Measurements from ENCODE around the gene ERBB4. TPM values are rescaled to one million over a fixed set of nuclear protein-coding genes. Genes with fewer than 3 reads are reported as not detected.

The ERBB4 gene
- total RNA-seq, 2 experiments from 2014 or later: not detected

DNA sequence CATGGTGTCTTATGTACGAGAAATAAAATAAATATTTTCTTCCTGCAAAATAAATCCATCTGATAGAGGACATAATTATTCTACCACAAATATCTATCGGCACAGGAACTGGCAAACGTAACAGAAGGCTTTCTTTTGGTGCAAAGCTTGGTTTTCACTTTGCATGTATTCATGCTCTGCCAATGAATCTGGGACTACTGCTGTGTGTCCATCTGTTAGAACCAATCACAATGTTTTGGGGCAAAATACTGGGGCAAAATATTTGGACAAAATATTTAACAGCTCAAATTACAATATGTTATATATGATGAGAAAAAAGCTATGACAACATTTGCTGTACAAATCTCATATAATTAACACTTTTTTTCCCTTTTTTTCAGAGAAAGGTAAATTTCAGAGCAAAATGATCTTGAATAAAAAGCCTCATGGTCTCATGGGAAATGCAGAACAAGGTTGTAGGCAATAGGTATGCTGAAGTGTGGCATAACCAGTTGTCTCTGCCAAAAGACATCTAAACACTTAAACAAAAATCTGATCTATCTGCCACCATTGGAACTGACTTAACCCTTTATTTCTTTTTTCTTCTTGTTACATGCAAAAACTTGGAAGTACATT, 1059.0 kb downstream of the ERBB4 start:
- DNase-seq (no peak), ATAC-seq (no peak)
- H3K27me3 Mint-ChIP-seq (ENCODE audit: low read depth): no peaks in the 10 kb centered on the region
- H3K27ac Mint-ChIP-seq: no peak overlapping the region
- no peaks in the 10 kb centered on the region for H3K36me3 Mint-ChIP-seq (ENCODE audit: low read depth)
- ChIA-PET POLR2A (no interaction called here), CTCF (no interaction called here)
- no peak overlapping the region for H3K4me3 Mint-ChIP-seq
- no peaks in the 10 kb centered on the region for H3K9me3 Mint-ChIP-seq (ENCODE audit: insufficient read depth)
- no peaks in the 10 kb centered on the region for H3K4me1 Mint-ChIP-seq (ENCODE audit: low read depth)

DNA sequence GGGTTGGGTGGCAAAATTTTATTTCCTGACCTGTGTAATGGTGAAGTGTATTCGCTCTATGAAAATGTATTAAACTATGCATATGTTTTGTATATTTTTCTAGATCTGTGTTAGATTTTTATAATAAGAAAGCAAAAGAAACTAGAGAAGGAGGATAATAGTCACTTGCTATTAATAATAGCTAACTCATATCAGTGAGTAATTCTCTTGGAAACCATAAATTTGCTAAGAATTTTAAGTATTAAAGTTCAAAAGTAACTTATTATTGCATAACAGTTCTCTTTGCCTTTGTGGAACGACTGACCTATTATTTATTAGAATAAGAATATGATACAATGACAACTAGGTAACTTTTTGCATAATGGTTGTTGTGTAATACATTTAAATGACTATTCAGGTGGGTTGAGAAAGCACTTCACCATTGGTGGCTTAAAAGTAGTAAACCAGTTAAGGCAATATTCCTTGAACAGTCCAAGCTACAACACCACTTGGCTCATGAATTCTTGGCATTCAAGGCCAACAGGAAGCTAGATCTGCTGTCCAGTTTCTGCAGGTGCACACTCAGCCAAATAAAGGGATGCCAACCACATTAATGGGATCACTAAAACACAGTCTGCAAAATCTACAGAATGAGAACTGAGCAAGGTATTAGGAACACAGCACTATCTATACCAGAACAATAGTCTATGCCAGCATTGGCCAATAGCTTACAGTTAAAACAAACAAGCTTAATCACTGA, 1060.9 kb downstream of the ERBB4 start:
- H3K36me3 Mint-ChIP-seq (ENCODE audit: low read depth): no peaks in the 10 kb centered on the region
- no peaks in the 10 kb centered on the region for H3K4me1 Mint-ChIP-seq (ENCODE audit: low read depth)
- no peaks in the 10 kb centered on the region for H3K9me3 Mint-ChIP-seq (ENCODE audit: insufficient read depth)
- H3K27me3 Mint-ChIP-seq (ENCODE audit: low read depth): no peaks in the 10 kb centered on the region
- H3K27ac Mint-ChIP-seq: no peak overlapping the region
- POLR2A ChIA-PET: no interaction called here
- no peak for ATAC-seq
- CTCF ChIA-PET: no interaction called here
- H3K4me3 Mint-ChIP-seq: no peak overlapping the region
- DNase-seq: no peak

- ChIA-PET POLR2A (no interaction called here), CTCF (no interaction called here)
- H3K9me3 Mint-ChIP-seq (ENCODE audit: insufficient read depth): no peaks in the 10 kb centered on the region
- H3K36me3 Mint-ChIP-seq (ENCODE audit: low read depth): no peaks in the 10 kb centered on the region
- H3K4me1 Mint-ChIP-seq (ENCODE audit: low read depth): no peaks in the 10 kb centered on the region
- H3K27ac Mint-ChIP-seq: no peak overlapping the region
- H3K27me3 Mint-ChIP-seq (ENCODE audit: low read depth): no peaks in the 10 kb centered on the region
- ATAC-seq (no peak), DNase-seq (no peak)
- no peak overlapping the region for H3K4me3 Mint-ChIP-seq
Measured at GRCh38 chr2:211473116-211473515, 1065.5 kb downstream of the ERBB4 start.

DNA sequence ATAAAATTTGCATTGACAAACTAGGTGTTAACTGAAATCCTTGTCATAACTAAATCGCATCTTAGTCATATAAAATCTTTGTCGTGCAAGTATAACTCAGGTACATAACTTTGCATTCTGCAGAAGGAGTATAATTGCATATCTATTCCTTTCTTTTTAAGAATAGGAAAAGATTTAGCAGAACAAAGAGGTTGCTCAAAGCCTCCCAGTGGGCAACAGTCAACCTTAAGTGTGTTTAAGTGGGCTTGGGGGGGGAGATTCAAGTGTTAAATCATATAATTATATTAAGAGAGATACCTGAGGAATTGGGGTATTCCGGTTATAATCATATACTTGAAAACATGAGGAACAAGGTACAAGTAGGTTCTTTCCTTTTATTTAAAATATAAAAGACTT, 1068.9 kb downstream of the ERBB4 start:
- CTCF ChIA-PET: no interaction called here
- POLR2A ChIA-PET: no interaction called here
- Mint-ChIP-seq H3K4me3 (no peak overlapping the region), H3K9me3 (ENCODE audit: insufficient read depth) (no peaks in the 10 kb centered on the region), H3K36me3 (ENCODE audit: low read depth) (no peaks in the 10 kb centered on the region), H3K27me3 (ENCODE audit: low read depth) (no peaks in the 10 kb centered on the region), H3K27ac (no peak overlapping the region), H3K4me1 (ENCODE audit: low read depth) (no peaks in the 10 kb centered on the region)
- DNase-seq: no peak
- no peak for ATAC-seq

GRCh38 chr2:211468877-211469663, 1069.5 kb downstream of the ERBB4 start:
- no peak for DNase-seq
- POLR2A ChIA-PET: no interaction called here
- no peak overlapping the region for H3K27ac Mint-ChIP-seq
- H3K27me3 Mint-ChIP-seq (ENCODE audit: low read depth): no peaks in the 10 kb centered on the region
- no peaks in the 10 kb centered on the region for H3K36me3 Mint-ChIP-seq (ENCODE audit: low read depth)
- no peak for ATAC-seq
- no peak overlapping the region for H3K4me3 Mint-ChIP-seq
- CTCF ChIA-PET: no interaction called here
- no peaks in the 10 kb centered on the region for H3K4me1 Mint-ChIP-seq (ENCODE audit: low read depth)
- no peaks in the 10 kb centered on the region for H3K9me3 Mint-ChIP-seq (ENCODE audit: insufficient read depth)

DNA sequence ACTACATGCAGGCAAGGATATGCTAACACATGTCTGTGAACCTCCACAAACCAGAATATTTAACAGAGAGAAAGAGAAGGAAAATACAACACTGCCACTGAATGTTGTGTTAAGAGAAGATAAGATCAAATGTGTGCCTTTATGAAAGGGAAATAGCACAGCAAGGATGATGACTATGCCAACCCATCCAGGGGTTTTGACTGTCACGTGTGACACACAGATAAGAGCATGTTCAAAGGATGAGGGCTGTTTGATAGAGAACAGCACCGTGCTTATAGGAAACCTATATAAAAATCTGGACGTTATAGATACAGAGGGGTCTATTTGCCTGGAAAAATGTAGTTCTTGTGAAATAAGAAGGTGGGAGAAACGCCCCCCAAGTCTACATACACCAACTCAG, 1070.4 kb downstream of the ERBB4 start:
- no peak overlapping the region for H3K27ac Mint-ChIP-seq
- H3K27me3 Mint-ChIP-seq (ENCODE audit: low read depth): no peaks in the 10 kb centered on the region
- no peak overlapping the region for H3K4me3 Mint-ChIP-seq
- ChIA-PET POLR2A (no interaction called here), CTCF (interaction anchor here (1.0 kb wide), 1 partner anchor 13 kb away, joined by 3 read pairs; no protein-coding TSS in a partner anchor)
- DNase-seq (no peak), ATAC-seq (no peak)
- H3K9me3 Mint-ChIP-seq (ENCODE audit: insufficient read depth): no peaks in the 10 kb centered on the region
- no peaks in the 10 kb centered on the region for H3K36me3 Mint-ChIP-seq (ENCODE audit: low read depth)
- no peaks in the 10 kb centered on the region for H3K4me1 Mint-ChIP-seq (ENCODE audit: low read depth)

GRCh38 chr2:211463397-211463796, 1075.2 kb downstream of the ERBB4 start:
- POLR2A ChIA-PET: no interaction called here
- CTCF ChIA-PET: no interaction called here
- no peaks in the 10 kb centered on the region for H3K4me1 Mint-ChIP-seq (ENCODE audit: low read depth)
- no peak for ATAC-seq
- no peak overlapping the region for H3K27ac Mint-ChIP-seq
- no peak for DNase-seq
- no peaks in the 10 kb centered on the region for H3K36me3 Mint-ChIP-seq (ENCODE audit: low read depth)
- H3K27me3 Mint-ChIP-seq (ENCODE audit: low read depth): no peaks in the 10 kb centered on the region
- H3K9me3 Mint-ChIP-seq (ENCODE audit: insufficient read depth): no peaks in the 10 kb centered on the region
- H3K4me3 Mint-ChIP-seq: no peak overlapping the region

DNA sequence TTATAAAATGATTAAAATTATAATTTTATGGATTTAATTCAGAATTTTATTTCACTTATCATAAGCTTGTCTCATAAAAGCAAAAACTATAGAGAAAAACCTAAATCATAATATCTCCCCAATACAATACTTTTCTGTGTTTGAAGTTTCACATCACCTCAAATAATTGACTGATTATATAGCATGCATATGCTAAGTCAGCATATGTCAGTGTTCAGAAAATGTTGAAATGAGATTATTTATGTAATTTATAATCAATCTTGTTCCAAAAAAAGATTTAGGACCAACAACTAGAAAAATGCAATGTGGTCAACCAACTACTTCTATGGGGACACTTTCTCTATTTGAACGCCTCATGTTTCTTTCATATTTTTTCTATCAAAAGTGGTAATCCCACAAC, 1079.6 kb downstream of the ERBB4 start:
- Mint-ChIP-seq H3K27ac (no peak overlapping the region), H3K36me3 (ENCODE audit: low read depth) (no peaks in the 10 kb centered on the region), H3K4me1 (ENCODE audit: low read depth) (no peaks in the 10 kb centered on the region), H3K27me3 (ENCODE audit: low read depth) (no peaks in the 10 kb centered on the region), H3K4me3 (no peak overlapping the region), H3K9me3 (ENCODE audit: insufficient read depth) (no peaks in the 10 kb centered on the region)
- DNase-seq: no peak
- no peak for ATAC-seq
- POLR2A ChIA-PET: no interaction called here
- CTCF ChIA-PET: interaction anchor here (0.6 kb wide), 1 partner anchor 266 kb away, joined by 4 read pairs; no protein-coding TSS in a partner anchor

DNA sequence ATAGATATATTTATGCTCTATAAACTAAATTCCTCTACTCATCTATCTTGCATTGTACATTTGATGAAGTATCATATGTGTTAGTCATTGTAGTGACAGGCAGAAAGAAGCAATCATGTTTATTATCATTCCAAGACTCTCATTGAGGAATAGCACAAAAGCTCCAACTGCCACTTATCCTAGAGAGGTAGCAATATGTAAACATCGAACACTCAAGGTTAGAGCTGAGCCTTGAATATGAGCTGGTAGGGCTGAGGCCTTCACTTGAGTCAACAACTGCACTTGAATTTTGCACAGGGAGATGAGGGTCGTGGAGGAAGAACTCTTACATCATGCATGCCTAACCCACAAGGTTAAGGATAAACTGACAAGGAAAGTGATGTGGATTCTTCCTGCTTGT, 1081.3 kb downstream of the ERBB4 start:
- H3K4me3 Mint-ChIP-seq: no peak overlapping the region
- POLR2A ChIA-PET: no interaction called here
- no peaks in the 10 kb centered on the region for H3K9me3 Mint-ChIP-seq (ENCODE audit: insufficient read depth)
- ATAC-seq (no peak), DNase-seq (no peak)
- CTCF ChIA-PET: no interaction called here
- no peaks in the 10 kb centered on the region for H3K36me3 Mint-ChIP-seq (ENCODE audit: low read depth)
- H3K4me1 Mint-ChIP-seq (ENCODE audit: low read depth): no peaks in the 10 kb centered on the region
- H3K27me3 Mint-ChIP-seq (ENCODE audit: low read depth): no peaks in the 10 kb centered on the region
- H3K27ac Mint-ChIP-seq: no peak overlapping the region

- ATAC-seq: no peak
- CTCF ChIA-PET: interaction anchor here (0.9 to 1.4 kb wide), 8 partner anchors 10 to 1112 kb away, joined by 3 to 9 read pairs (median 3); no protein-coding TSS in a partner anchor
- POLR2A ChIA-PET: interaction anchor here (0.7 kb wide), 1 partner anchor 979 kb away, joined by 3 read pairs; no protein-coding TSS in a partner anchor
- Mint-ChIP-seq H3K4me3 (no peak overlapping the region), H3K4me1 (ENCODE audit: low read depth) (no peaks in the 10 kb centered on the region), H3K36me3 (ENCODE audit: low read depth) (no peaks in the 10 kb centered on the region), H3K9me3 (ENCODE audit: insufficient read depth) (no peaks in the 10 kb centered on the region), H3K27me3 (ENCODE audit: low read depth) (no peaks in the 10 kb centered on the region), H3K27ac (no peak overlapping the region)
- peak; percentile 27 for DNase-seq
Measured at GRCh38 chr2:211455216-211455841, 1083.3 kb downstream of the ERBB4 start.

DNA sequence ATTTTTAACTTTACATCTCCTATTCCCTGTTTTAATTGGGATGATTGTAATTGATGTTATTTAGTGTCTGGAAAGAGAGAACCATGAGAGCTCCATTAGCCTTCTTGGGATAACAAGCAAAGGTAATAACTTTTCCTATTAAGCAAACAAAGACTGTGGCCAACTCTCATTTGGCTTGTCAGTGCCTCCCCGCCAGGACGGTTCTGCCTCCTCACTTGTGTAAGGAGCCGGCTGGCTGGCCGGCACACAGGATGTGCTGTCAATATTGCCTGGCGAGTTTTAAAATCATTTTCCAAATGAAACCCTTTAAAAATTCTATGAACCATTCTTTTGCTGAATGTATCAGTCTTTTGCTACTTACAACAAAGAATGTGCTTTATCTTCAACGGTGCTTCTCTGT, 1083.9 kb downstream of the ERBB4 start:
- H3K27me3 Mint-ChIP-seq (ENCODE audit: low read depth): no peaks in the 10 kb centered on the region
- no peaks in the 10 kb centered on the region for H3K9me3 Mint-ChIP-seq (ENCODE audit: insufficient read depth)
- H3K36me3 Mint-ChIP-seq (ENCODE audit: low read depth): no peaks in the 10 kb centered on the region
- H3K4me1 Mint-ChIP-seq (ENCODE audit: low read depth): no peaks in the 10 kb centered on the region
- ChIA-PET POLR2A (interaction anchor here (0.7 kb wide), 1 partner anchor 979 kb away, joined by 3 read pairs; no protein-coding TSS in a partner anchor), CTCF (interaction anchor here (1.0 to 1.4 kb wide), 5 partner anchors 11 to 1113 kb away, joined by 3 to 9 read pairs (median 5); no protein-coding TSS in a partner anchor)
- no peak for DNase-seq
- H3K4me3 Mint-ChIP-seq: no peak overlapping the region
- ATAC-seq: no peak
- no peak overlapping the region for H3K27ac Mint-ChIP-seq

Measured in activated CD8-positive, alpha-beta T cell treated with anti-CD3 and anti-CD28 coated beads, Interleukin-2, amount 10 ng/mL, durations not matched to agents 7 days and 5 days (primary cell).